HG03521 (cell line): Measurements from ENCODE around the gene BCOR.

Experiments
- ATAC-seq: cut with Tn5 transposase; IDR thresholded peaks from one replicate; pipeline ENCODE4 v1.9.1; 2021; ENCODE audit warnings: mild to moderate bottlenecking, moderate library complexity; ENCODE audit not compliant: unreplicated experiment

The BCOR gene

GRCh38 chrX:40037367-40037766 lies 60.4 kb downstream of the BCOR start:
- ATAC-seq: no peak

GRCh38 chrX:40035726-40036125 lies 62.0 kb downstream of the BCOR start:
- ATAC-seq: no peak

- ATAC-seq: no peak
These were observed 65.8 kb downstream of the BCOR start for GRCh38 chrX:40031911-40032310.

- ATAC-seq: no peak
These were observed 67.6 kb downstream of the BCOR start for GRCh38 chrX:40030205-40030604.

GRCh38 chrX:40022421-40022820 lies 75.3 kb downstream of the BCOR start:
- ATAC-seq: no peak

- ATAC-seq: no peak
These were observed 76.1 kb downstream of the BCOR start for GRCh38 chrX:40021647-40022046.

- ATAC-seq: no peak
These were observed 78.2 kb downstream of the BCOR start for GRCh38 chrX:40019541-40019940.

GRCh38 chrX:40018041-40018440 lies 79.7 kb downstream of the BCOR start:
- ATAC-seq: no peak

GRCh38 chrX:40016749-40017148 lies 81.0 kb downstream of the BCOR start:
- no peak for ATAC-seq

- no peak for ATAC-seq
These were observed 82.1 kb downstream of the BCOR start for GRCh38 chrX:40015693-40016092.

- no peak for ATAC-seq
These were observed 84.2 kb downstream of the BCOR start for GRCh38 chrX:40013266-40014195.

GRCh38 chrX:40012868-40013265 lies 84.9 kb downstream of the BCOR start:
- no peak for ATAC-seq

- no peak for ATAC-seq
These were observed 85.5 kb downstream of the BCOR start for GRCh38 chrX:40012039-40012867.

- no peak for ATAC-seq
These were observed 86.3 kb downstream of the BCOR start for GRCh38 chrX:40011322-40012038.

GRCh38 chrX:40010550-40011321 lies 87.0 kb downstream of the BCOR start:
- no peak for ATAC-seq

GRCh38 chrX:40009890-40010289 lies 87.9 kb downstream of the BCOR start:
- no peak for ATAC-seq

- ATAC-seq: no peak
These were observed 88.3 kb downstream of the BCOR start for GRCh38 chrX:40009462-40009851.

- ATAC-seq: no peak
These were observed 88.8 kb downstream of the BCOR start for GRCh38 chrX:40008791-40009461.

GRCh38 chrX:40007756-40008705 lies 89.7 kb downstream of the BCOR start:
- no peak for ATAC-seq
